B cell (primary cell): Measurements from ENCODE around the gene TRANK1. TPM values are rescaled to one million over a fixed set of nuclear protein-coding genes. Genes with fewer than 3 reads are reported as not detected.

Experiments
- ATAC-seq: fragments of 200-7000 bp; cut with Tn5 transposase; one replicate; pipeline ENCODE4 v1.10.0; 2021; ENCODE audit warnings: low read depth, mild to moderate bottlenecking, moderate number of reproducible peaks, moderate library complexity
- CTCF ChIA-PET: fragments of 350-600 bp; sonication (Branson Sonifier 250); formaldehyde crosslinking; loops from one replicate; lab custom pipeline; 2021; ENCODE audit warnings: antibody characterized with exemption, inconsistent platforms; lab: Charles Lee
- POLR2A ChIA-PET: fragments of 350-600 bp; sonication (Branson Sonifier 250); formaldehyde crosslinking; loops from one replicate; lab custom pipeline; 2021; ENCODE audit warnings: antibody characterized with exemption; lab: Charles Lee
- DNase-seq: peaks from one replicate; pipeline ENCODE4 v3.0.0; 2013
- H2AFZ ChIP-seq: 2 replicates; pipeline ENCODE4 v1.6.1; 2012; ENCODE audit warnings: mild to moderate bottlenecking, low read depth, low read length; ENCODE audit not compliant: insufficient read depth, poor library complexity, severe bottlenecking
- H3K27ac ChIP-seq, 2 donors: 1 replicate in 1 of 2; 2 replicates in 1 of 2; pipeline ENCODE4 v1.5.1; 2012 to 2013; ENCODE audit warnings: low read length in 2 of 2, mild to moderate bottlenecking in 2 of 2, moderate library complexity in 1 of 2
- H3K27me3 ChIP-seq, 4 experiments: fragments of 200-600 bp in 1 of 4; sonication (generic) in 1 of 4; replicated peaks in 1 of 4; 1 replicate in 2 of 4; 2 replicates in 2 of 4; pipeline versions ENCODE4 v1.6.1 to v1.7.0; 2013 to 2016; ENCODE audit warnings: low read length in 3 of 4, mild to moderate bottlenecking in 2 of 4, mixed read lengths in 1 of 4, moderate library complexity in 1 of 4; ENCODE audit not compliant: insufficient read depth in 4 of 4, control insufficient read depth in 3 of 4; ENCODE audit errors: control extremely low read depth in 1 of 4
- H3K36me3 ChIP-seq, 2 experiments: replicated peaks in 1 of 2; 1 replicate in 1 of 2; 2 replicates in 1 of 2; pipeline versions ENCODE4 v1.6.1 to v1.7.1; 2013; ENCODE audit warnings: low read length in 1 of 2; ENCODE audit not compliant: insufficient read depth in 2 of 2, control insufficient read depth in 1 of 2; ENCODE audit errors: control extremely low read depth in 1 of 2, extremely low read depth in 1 of 2
- H3K4me1 ChIP-seq, 2 donors: fragments of 200-600 bp in 1 of 2; sonication (generic) in 1 of 2; 1 replicate in 1 of 2; 2 replicates in 1 of 2; pipeline versions ENCODE4 v1.5.1 to v1.6.1; 2013 to 2017; ENCODE audit warnings: low read length in 2 of 2; ENCODE audit not compliant: control insufficient read depth in 2 of 2, insufficient read depth in 2 of 2
- H3K4me2 ChIP-seq: replicated peaks from 2 replicates; pipeline ENCODE3; 2012; ENCODE audit warnings: mild to moderate bottlenecking, low read depth, low read length; ENCODE audit not compliant: poor library complexity, severe bottlenecking
- H3K4me3 ChIP-seq, 5 experiments: fragments of 200-600 bp in 1 of 5; sonication (generic) in 1 of 5; 1 replicate in 3 of 5; 2 replicates in 2 of 5; pipeline versions ENCODE4 v1.5.1 to v1.7.0; 2011 to 2016; ENCODE audit warnings: low read length in 4 of 5, mild to moderate bottlenecking in 4 of 5, low read depth in 2 of 5, control low read depth in 1 of 5, moderate library complexity in 1 of 5; ENCODE audit not compliant: insufficient read depth in 1 of 5; ENCODE audit errors: control extremely low read depth in 1 of 5, extremely low read depth in 1 of 5
- H3K79me2 ChIP-seq: fragments of 200-600 bp; sonication (generic); one replicate; pipeline ENCODE4 v1.6.0; 2016; ENCODE audit warnings: low read length; ENCODE audit not compliant: control insufficient read depth, insufficient read depth
- H3K9ac ChIP-seq: fragments of 200-600 bp; sonication (generic); 2 replicates; pipeline ENCODE4 v1.6.1; 2017; ENCODE audit warnings: mild to moderate bottlenecking, low read length, moderate library complexity
- H3K9me3 ChIP-seq, 3 donors: one replicate each; pipeline versions ENCODE4 v1.6.1 to v1.7.1; 2013; ENCODE audit warnings: low read length in 2 of 3; ENCODE audit not compliant: control insufficient read depth in 2 of 3, insufficient read depth in 1 of 3; ENCODE audit errors: control extremely low read depth in 1 of 3
- H4K20me1 ChIP-seq: 2 replicates; pipeline ENCODE4 v1.6.0; 2012; ENCODE audit warnings: mild to moderate bottlenecking, low read length; ENCODE audit not compliant: insufficient read depth, control insufficient read depth, poor library complexity, severe bottlenecking
- H3K27ac Mint-ChIP-seq: one replicate; pipeline ENCODE4 v1.8.0; 2021; ENCODE audit warnings: mixed read lengths
- H3K27me3 Mint-ChIP-seq: one replicate; pipeline ENCODE4 v1.8.0; 2021; ENCODE audit warnings: mixed read lengths
- H3K4me1 Mint-ChIP-seq: one replicate; pipeline ENCODE4 v1.8.0; 2021; ENCODE audit warnings: mixed read lengths
- H3K4me3 Mint-ChIP-seq: one replicate; pipeline ENCODE4 v1.8.0; 2021; ENCODE audit warnings: mixed read lengths
- H3K9me3 Mint-ChIP-seq: one replicate; pipeline ENCODE4 v1.8.0; 2022; ENCODE audit warnings: mixed read lengths; ENCODE audit not compliant: insufficient read depth
- CTCF ChIP-seq: fragments of 200-600 bp; IDR thresholded peaks from one replicate; pipeline ENCODE4 v1.8.0; 2022; ENCODE audit warnings: antibody characterized with exemption, mild to moderate bottlenecking
- EZH2 ChIP-seq: IDR thresholded peaks from 2 replicates; pipeline ENCODE4 v1.6.1; 2012; ENCODE audit warnings: borderline replicate concordance, low read depth, mild to moderate bottlenecking, moderate library complexity, low read length; ENCODE audit not compliant: insufficient read depth, poor library complexity, severe bottlenecking
- WGBS: methylation state at CpG from one replicate; pipeline ENCODE4 v1.1.5; 2013; ENCODE audit warnings: missing lambda C conversion rate; ENCODE audit not compliant: insufficient coverage; 5-methylcytosine and 5-hydroxymethylcytosine counted together
- intact Hi-C: fragments of 100-400 bp; cut with micrococcal nuclease; formaldehyde crosslinking; loops from one replicate; pipeline ENCODE4 v1.10.0; 2022
- polyA plus RNA-seq: library from polyadenylated mRNA; depleted of rRNA; stranded (reverse); fragments of >200 nt; gene quantifications from 2 replicates; pipeline ENCODE4 v1.2.3, GENCODE V29; 2012
- total RNA-seq, 2 donors: library from RNA; stranded (reverse); fragments of 120-200 nt in 1 of 2; gene quantifications; 1 replicate in 1 of 2; 2 replicates in 1 of 2; pipeline versions ENCODE4 v1.2.3 to v1.2.4, GENCODE V29; 2013 to 2022

Gene TRANK1
- total and polyA plus RNA-seq, 2 donors (not counting 1 experiment from before 2014, with no cell fraction given): 20.8 to 147 TPM

- TF ChIP-seq EZH2: no peak
- no peak for TF ChIP-seq CTCF
These were observed 68.5 kb downstream of the TRANK1 start for GRCh38 chr3:36876181-36876936.

GRCh38 chr3:36875397-36875796, 69.5 kb downstream of the TRANK1 start:
- H3K4me1 ChIP-seq: peaks cover 21 to 22% of the 10 kb centered on the region in 2 donors
- POLR2A ChIA-PET: no interaction called here
- H3K4me1 Mint-ChIP-seq: peaks cover 46% of the 10 kb centered on the region
- no peak overlapping the region for H3K4me3 ChIP-seq
- peaks cover 0 to 19% of the 10 kb centered on the region in 2 experiments for H3K36me3 ChIP-seq
- no peak overlapping the region for H3K4me3 Mint-ChIP-seq
- H3K9me3 ChIP-seq: no peaks in the 10 kb centered on the region
- H3K9ac ChIP-seq: no peak overlapping the region
- no peaks in the 10 kb centered on the region for H3K9me3 Mint-ChIP-seq
- no peaks in the 10 kb centered on the region for H4K20me1 ChIP-seq
- peaks cover 13% of the 10 kb centered on the region for H3K79me2 ChIP-seq
- no peak for TF ChIP-seq EZH2
- TF ChIP-seq CTCF: no peak
- no peak overlapping the region for H3K4me2 ChIP-seq
- DNase-seq (no peak), ATAC-seq (no peak)
- 100% methylated on average over 1 of the region's 3 CpGs for WGBS
- CTCF ChIA-PET: interaction anchor here (1.2 to 5.9 kb wide), 3 partner anchors 17 to 118 kb away, joined by 4 to 38 read pairs (median 21); partner anchors contain the start of genes EPM2AIP1 and MLH1
- no peak overlapping the region for H2AFZ ChIP-seq
- no peaks in the 10 kb centered on the region for H3K27me3 ChIP-seq
- peak overlapping the region; percentile 66 for H3K27ac Mint-ChIP-seq
- intact Hi-C loops: no loop called here
- peak overlapping the region in 1 of 2 donors; percentile 16 for H3K27ac ChIP-seq
- no peaks in the 10 kb centered on the region for H3K27me3 Mint-ChIP-seq

More at GRCh38 chr3:36876181-36876936, 68.5 kb downstream of the TRANK1 start:
- peak overlapping the region; percentile 84 for H3K4me3 Mint-ChIP-seq
- peaks cover 21 to 22% of the 10 kb centered on the region in 2 donors for H3K4me1 ChIP-seq
- no peaks in the 10 kb centered on the region for H3K9me3 Mint-ChIP-seq
- POLR2A ChIA-PET: interaction anchor here (0.5 to 1.6 kb wide), 7 partner anchors 16 to 1244 kb away, joined by 3 to 8 read pairs (median 3); partner anchors contain the start of gene EPM2AIP1
- DNase-seq (peak; percentile 71), ATAC-seq (peak; percentile 90)
- H2AFZ ChIP-seq: peak overlapping the region; percentile 75
- WGBS: 9% methylated on average over 6 of the region's 7 CpGs
- H3K27ac ChIP-seq: peak overlapping the region; percentile 89 to 92
- H3K27me3 Mint-ChIP-seq: no peaks in the 10 kb centered on the region
- peak overlapping the region; percentile 4 to 58 (median 40) for H3K4me3 ChIP-seq
- CTCF ChIA-PET: interaction anchor here (1.1 to 5.9 kb wide), 9 partner anchors 8 to 117 kb away, joined by 3 to 38 read pairs (median 6); partner anchors contain the start of genes EPM2AIP1, MLH1 and TRANK1
- H3K79me2 ChIP-seq: peaks cover 9% of the 10 kb centered on the region
- H3K27me3 ChIP-seq: no peaks in the 10 kb centered on the region
- peaks cover 47% of the 10 kb centered on the region for H3K4me1 Mint-ChIP-seq
- peak overlapping the region; percentile 63 for H3K9ac ChIP-seq
- H4K20me1 ChIP-seq: no peaks in the 10 kb centered on the region
- peaks cover 0 to 18% of the 10 kb centered on the region in 2 experiments for H3K36me3 ChIP-seq
- peak overlapping the region; percentile 74 for H3K4me2 ChIP-seq
- intact Hi-C loops: loop anchor here (1.0 to 2.0 kb wide), 2 partner anchors 14 to 36 kb away; no protein-coding TSS in a partner anchor
- peak overlapping the region; percentile 93 for H3K27ac Mint-ChIP-seq
- peaks cover 0 to 4% (median 0%) of the 10 kb centered on the region in 3 donors for H3K9me3 ChIP-seq
